Glomerular visceral epithelial cell (primary cell): Measurements from ENCODE around the gene P4HA3.
"Not testable (repeated sequence)": the region's sequence is repeated elsewhere in the genome, so short reads cannot be mapped to it uniquely, and the experiment has no call there.

Experiments
- DNase-seq: peaks from one replicate; pipeline ENCODE4 v3.0.0-alpha.2; 2016; ENCODE audit errors: extremely low spot score

The P4HA3 gene

GRCh38 chr11:74311352-74311926 is at the start of gene P4HA3:
Gene P4HA3 (minus strand): TSS chr11:74311640. CDS start chr11:74311611, 29 bp downstream.
- DNase-seq: peak; percentile 67

GRCh38 chr11:74357449-74357848 is 46.0 kb upstream of the P4HA3 start:
- no peak for DNase-seq

GRCh38 chr11:74355626-74356025 is 44.2 kb upstream of the P4HA3 start:
- DNase-seq: no peak

- DNase-seq: no peak
Observed at GRCh38 chr11:74354036-74354435, 42.6 kb upstream of the P4HA3 start.

- no peak for DNase-seq
Observed at GRCh38 chr11:74347381-74347780, 35.9 kb upstream of the P4HA3 start.

- no peak for DNase-seq
Observed at GRCh38 chr11:74345420-74345819, 34.0 kb upstream of the P4HA3 start.

- no peak for DNase-seq
Observed at GRCh38 chr11:74341921-74342320, 30.5 kb upstream of the P4HA3 start.

- no peak for DNase-seq
Observed at GRCh38 chr11:74339619-74340018, 28.2 kb upstream of the P4HA3 start.

GRCh38 chr11:74338963-74339362 is 27.5 kb upstream of the P4HA3 start:
- no peak for DNase-seq

- no peak for DNase-seq
Observed at GRCh38 chr11:74333193-74333592, 21.8 kb upstream of the P4HA3 start.

- no peak for DNase-seq
Observed at GRCh38 chr11:74332291-74332690, 20.9 kb upstream of the P4HA3 start.

- DNase-seq: not testable (repeated sequence)
Observed at GRCh38 chr11:74331000-74331399, 19.6 kb upstream of the P4HA3 start.

GRCh38 chr11:74330075-74330858 is 18.8 kb upstream of the P4HA3 start:
- peak; percentile 48 for DNase-seq

GRCh38 chr11:74327076-74327475 is 15.6 kb upstream of the P4HA3 start:
- no peak for DNase-seq

- no peak for DNase-seq
Observed at GRCh38 chr11:74326665-74327064, 15.2 kb upstream of the P4HA3 start.

GRCh38 chr11:74325649-74326645 is 14.5 kb upstream of the P4HA3 start:
- DNase-seq: no peak

- DNase-seq: no peak
Observed at GRCh38 chr11:74322667-74323066, 11.2 kb upstream of the P4HA3 start.

GRCh38 chr11:74321487-74322188 is 10.2 kb upstream of the P4HA3 start:
- no peak for DNase-seq

GRCh38 chr11:74320538-74320937 is 9.1 kb upstream of the P4HA3 start:
- no peak for DNase-seq

GRCh38 chr11:74319139-74319816 is 7.8 kb upstream of the P4HA3 start:
- DNase-seq: peak; percentile 50
